ENCODE measurements around the gene INPP5D.
"Not testable (repeated sequence)": the region's sequence is repeated elsewhere in the genome, so short reads cannot be mapped to it uniquely, and the experiment has no call there.

INPP5D gene

DNA sequence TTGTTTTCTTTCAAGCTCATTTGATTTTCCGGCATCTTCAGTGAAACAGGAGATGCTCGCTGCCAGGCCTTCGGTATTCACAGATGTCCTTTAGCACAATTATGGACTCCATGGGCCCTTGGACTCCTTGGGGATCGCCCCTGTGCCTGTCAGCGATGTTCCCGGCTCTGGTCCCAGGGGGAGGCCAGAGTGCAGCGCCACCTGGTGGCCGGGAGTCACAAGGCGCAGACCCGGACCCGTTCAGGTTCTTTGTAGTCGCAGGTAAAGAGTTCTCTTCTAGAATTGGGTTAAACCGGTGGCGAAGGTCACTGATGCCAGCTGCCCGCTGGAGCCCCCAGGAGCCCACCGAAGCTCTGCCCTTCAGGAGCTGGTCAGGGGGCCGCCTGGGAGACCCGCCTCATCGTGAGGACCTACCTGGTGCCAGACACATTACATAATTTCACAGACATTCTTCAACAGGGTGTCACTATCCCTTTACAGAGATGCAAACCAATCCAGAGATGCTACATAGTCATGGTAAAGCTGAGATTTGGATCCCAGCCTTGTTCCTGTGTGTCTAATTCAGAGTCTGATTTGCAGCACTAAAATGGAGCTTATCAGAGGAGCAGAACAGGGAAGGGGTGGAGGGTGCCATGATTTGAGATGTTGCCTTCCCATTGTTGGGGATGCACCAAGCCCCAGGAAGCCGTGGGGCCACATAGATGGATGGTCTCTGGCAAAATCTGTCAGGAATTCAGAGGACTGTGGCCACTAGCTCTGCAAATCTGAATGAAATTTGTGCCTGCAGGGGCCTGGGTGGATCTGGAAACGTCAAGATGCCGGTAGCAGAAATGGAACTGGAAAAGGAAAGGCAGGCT, 6.0 kb upstream of the INPP5D start:
- DNase-seq (ENCODE audit: low read depth) = peak; percentile 53

GRCh38 chr2:233055362-233055761, 4.8 kb upstream of the INPP5D start:
- no peak for DNase-seq (ENCODE audit: low read depth)

- DNase-seq (ENCODE audit: low read depth) = no peak
These were observed 3.1 kb upstream of the INPP5D start for GRCh38 chr2:233056961-233057605.

DNA sequence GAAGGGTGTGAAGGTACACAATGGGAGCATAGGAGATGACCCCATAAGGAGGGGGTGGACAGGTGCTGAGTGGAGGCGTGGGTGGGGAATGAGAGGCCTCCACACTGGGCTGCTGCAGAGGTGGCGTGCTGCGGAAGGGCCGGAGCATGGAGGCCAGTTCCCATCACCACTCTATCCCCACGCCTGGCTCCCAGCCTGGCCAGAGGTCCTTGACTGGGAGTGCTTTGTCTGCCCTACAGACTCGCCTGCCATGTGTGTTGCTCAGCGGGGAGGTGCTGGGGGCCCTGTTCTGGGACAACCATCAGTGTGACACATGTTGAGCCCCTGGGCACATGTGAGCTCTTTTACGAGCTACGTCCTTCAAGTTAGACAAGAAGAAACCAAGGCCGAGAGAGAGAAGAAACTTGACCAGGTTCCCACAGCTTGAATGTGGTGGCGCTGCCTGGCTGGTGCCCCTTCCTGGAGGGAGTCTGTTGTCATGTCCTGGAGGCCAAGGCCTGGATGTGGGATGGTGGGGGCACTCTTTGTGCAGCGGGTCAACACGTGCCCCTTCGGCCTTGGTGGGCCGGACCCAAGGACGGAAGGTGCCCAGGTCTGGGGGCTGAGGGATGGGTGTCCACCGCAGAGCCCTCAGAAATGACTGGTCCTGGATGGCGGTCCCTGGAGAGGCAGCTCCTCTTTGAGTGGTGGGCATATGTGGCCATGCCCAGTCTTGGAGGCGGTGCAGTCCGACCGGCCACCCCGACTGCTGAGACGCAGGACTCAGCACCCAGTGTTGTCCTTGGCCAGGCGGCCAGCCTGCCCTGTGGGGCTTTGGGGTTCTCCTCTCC, 1.2 kb upstream of the INPP5D start:
- DNase-seq (ENCODE audit: low read depth) = no peak

GRCh38 chr2:233059547-233059796, 670 bp upstream of the INPP5D start:
- DNase-seq (ENCODE audit: low read depth) = no peak

DNA sequence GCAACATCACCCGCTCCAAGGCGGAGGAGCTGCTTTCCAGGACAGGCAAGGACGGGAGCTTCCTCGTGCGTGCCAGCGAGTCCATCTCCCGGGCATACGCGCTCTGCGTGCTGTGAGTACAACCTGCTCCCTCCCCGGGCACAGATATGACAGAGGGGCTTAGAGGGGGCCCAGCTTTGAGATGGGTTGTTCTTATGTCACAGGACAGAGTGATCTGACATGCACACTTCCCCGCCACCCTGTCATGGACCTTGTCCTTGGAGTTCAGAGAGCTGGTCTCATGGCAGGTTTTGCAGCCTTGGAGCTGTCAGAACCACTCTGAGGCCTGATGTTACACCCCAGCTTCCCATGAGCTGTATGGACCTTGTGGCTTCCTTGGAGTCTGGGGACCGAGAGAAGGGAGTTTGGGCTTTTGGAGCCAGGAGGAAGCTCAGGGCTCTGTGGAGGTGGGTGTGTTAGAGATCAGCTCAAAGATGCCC, 398 bp downstream of the INPP5D start:
- no peak for DNase-seq (ENCODE audit: low read depth)

DNA sequence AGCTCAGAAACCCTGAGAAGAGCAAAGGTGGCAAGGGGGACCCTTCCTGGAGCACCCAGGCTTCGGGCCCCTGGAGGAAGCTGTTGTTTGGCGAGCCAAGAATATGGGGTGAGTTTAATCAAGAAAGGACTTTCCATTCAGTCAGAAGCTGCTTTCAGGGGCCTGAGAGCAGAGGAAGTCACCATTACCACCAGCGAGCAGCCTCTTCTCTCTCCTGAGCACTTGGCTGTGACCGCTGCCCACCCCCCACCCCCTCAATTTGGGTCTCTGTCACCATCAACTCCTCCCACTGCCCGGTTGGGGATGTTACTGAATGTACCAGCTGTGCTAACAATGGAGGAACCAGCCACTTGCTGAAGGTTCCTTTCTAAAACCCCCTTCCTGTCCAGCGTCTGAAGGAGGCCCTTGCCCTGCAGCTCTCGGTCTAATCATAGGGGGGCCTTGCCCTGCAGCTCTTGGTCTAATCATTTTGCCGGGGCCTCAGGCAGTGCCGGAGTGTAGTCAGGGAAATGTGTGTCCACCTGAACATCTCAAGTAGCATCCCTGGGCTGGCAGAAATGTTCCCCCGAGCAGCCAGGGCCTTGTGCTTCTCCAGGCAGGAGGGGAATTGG, 943 bp downstream of the INPP5D start:
- no peak for DNase-seq (ENCODE audit: low read depth)

GRCh38 chr2:233061591-233062450, 1.7 kb downstream of the INPP5D start:
- no peak for DNase-seq (ENCODE audit: low read depth)

GRCh38 chr2:233062451-233062850, 2.3 kb downstream of the INPP5D start:
- DNase-seq (ENCODE audit: low read depth) = no peak

DNA sequence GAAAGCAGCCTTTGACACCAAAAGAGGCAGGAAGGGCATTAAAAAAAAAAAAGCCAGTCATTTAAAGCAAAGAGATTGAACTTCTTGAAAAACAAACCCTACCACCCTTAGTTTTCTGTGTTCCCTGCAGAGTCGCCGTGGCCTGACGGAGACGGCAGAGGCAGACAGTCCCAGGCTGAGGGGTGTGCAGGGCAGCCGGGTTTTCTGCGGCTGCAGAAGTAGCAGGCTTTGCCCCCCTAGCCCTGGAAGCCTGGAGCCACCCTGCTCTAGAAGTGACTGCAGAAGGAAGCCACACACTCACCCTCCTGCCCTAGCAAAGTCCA, 2.8 kb downstream of the INPP5D start:
- no peak for DNase-seq (ENCODE audit: low read depth)

DNA sequence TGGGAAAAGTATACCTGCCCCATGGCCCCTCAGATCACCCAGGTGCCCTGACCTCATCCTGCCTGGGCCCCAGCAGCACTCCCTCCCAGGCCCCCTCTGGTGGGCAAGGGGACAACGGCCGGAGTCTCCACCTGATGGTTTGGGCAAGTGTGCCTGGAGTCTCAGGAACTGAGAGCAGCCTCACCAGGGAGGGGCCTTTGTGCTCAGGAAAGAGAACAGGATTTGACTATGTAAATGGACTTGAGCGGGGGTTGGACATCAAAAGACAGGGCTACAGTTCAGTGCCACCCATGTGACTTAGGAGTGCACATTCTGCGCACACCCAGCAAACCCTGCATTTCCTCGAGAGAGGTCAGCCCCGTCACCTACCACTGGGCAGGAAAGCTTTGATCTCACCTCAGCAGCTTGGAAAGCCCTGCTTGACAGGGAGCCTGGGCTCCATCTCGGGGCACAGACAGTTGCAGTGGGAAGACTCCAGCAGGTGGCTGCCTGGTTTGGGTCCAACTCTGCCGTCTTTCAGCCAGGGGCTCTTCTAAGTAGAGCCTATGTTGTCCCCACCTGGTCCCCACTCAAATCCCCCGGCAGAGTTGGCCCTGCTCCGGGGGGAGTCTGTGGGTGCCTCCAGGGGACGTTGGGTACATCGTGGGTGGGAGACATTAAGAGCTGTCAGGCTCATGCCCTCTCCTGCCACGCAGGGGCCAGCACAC, 3.3 kb downstream of the INPP5D start:
- no peak for DNase-seq (ENCODE audit: low read depth)

DNA sequence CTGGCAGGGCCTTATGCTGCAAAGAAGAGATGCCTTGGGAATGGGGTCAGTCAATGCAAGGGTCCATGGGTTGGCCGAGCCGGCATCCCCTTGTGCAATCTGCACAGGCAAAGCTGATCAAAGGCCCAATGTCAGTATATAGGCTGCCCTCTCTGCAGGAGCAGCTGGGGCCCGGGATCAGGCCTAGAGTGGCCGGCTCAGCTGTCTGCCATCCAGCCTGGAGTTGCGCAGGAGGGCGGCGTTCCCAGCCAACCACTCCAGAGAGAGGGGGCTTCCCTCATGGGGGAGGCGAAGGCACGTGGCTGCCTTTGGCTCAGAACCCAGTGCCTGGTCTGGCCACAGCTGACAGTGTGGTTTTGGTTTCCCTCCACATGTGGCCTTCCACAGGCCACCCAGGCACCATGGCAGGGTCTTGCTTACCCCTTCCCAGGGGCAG, 3.9 kb downstream of the INPP5D start:
- DNase-seq (ENCODE audit: low read depth) = no peak

DNA sequence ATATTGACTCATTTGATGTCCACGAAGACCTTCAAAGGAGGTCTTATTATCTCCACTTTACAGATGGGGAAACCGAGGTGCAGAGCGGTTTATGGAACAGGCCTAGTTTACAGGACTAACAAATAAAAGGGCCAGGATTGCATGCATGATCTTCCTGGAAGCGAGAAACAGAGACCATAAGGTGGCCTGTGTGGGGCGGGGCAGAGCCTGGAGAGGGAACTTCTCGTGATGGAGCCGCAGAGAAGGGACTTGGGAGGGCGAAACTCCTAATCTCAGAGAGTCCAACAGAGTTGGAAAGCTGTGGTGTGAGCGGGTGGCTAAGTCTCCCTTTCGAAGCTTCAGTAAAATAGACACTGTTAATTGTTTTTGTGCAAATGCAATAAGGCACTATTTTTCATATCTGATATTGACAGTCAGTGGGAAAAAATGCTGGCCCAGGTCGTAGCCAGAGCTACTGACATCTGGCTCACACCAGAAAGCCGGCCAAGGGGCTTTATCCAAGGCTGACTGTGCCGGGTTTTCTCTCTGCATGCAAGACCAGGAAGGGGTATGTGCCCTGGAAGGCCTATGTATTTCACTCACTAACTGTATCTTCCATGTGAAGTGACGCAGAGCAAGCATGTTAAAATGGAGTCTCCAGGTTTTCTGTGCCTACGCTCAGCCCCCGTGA, 4.5 kb downstream of the INPP5D start:
- DNase-seq (ENCODE audit: low read depth) = no peak

GRCh38 chr2:233065200-233065589, 5.1 kb downstream of the INPP5D start:
- not testable (repeated sequence) for DNase-seq (ENCODE audit: low read depth)

GRCh38 chr2:233065954-233066470, 5.9 kb downstream of the INPP5D start:
- no peak for DNase-seq (ENCODE audit: low read depth)

DNA sequence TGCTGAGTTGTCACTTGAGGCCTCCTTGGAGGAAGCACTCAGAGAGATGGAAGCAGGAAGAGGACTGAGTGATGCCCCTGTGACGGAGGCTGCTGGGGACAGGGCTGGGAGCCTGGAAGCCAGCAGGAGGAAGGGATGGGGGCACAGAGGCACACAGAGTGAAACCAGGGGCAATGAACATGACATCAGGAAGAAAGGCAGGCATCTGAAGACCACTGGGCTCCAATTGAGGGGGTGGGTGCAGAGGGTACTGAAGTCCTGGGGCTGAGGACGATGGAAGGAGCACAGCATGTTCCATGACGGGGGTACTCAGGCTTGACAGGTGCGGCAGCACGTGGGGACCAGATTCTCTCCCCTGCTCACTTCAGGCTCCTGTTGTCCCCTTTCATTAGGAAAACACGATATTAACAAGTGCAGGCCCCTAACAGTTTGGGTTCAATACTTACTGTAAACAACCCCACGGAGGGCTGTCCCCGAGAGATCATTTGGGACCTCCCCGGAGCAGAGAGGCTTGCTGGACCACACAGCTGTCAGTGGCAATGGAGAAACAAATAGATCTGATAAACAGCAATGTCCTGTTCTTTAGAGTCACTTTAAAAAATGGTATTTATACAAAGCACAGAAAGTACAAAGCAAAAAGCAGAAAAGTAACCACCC, 8.7 kb downstream of the INPP5D start:
- DNase-seq (ENCODE audit: low read depth) = no peak

GRCh38 chr2:233072838-233073237, 12.7 kb downstream of the INPP5D start:
- no peak for DNase-seq (ENCODE audit: low read depth)

DNA sequence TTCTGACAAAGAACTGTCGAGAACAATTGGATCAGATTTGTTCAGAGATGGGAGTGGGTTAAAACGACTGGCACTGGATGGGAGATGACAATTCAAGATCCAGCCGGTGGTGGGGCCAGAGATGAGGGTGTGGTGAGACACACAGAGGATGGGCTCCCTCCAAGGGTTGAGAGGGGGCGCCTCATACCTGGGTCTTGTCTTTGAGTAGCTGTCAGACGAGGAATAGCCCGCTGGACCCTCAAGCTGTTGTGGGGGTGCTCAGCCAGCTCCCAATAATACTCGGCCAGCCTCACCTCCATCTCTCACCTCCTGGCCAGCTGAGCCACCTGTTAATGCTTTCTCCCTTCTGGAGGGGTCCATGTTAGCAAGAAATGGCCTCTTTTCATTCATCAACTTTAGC, 14.0 kb downstream of the INPP5D start:
- no peak for DNase-seq (ENCODE audit: low read depth)

- DNase-seq (ENCODE audit: low read depth) = no peak
These were observed 15.2 kb downstream of the INPP5D start for GRCh38 chr2:233075141-233075965.
